ENCODE data around the gene ACAA1. TPM values are rescaled to one million over a fixed set of nuclear protein-coding genes. Genes with fewer than 3 reads are reported as not detected.

The ACAA1 gene
- total RNA-seq, 2 experiments from 2014 or later: 56.4 to 58.9 TPM

DNA sequence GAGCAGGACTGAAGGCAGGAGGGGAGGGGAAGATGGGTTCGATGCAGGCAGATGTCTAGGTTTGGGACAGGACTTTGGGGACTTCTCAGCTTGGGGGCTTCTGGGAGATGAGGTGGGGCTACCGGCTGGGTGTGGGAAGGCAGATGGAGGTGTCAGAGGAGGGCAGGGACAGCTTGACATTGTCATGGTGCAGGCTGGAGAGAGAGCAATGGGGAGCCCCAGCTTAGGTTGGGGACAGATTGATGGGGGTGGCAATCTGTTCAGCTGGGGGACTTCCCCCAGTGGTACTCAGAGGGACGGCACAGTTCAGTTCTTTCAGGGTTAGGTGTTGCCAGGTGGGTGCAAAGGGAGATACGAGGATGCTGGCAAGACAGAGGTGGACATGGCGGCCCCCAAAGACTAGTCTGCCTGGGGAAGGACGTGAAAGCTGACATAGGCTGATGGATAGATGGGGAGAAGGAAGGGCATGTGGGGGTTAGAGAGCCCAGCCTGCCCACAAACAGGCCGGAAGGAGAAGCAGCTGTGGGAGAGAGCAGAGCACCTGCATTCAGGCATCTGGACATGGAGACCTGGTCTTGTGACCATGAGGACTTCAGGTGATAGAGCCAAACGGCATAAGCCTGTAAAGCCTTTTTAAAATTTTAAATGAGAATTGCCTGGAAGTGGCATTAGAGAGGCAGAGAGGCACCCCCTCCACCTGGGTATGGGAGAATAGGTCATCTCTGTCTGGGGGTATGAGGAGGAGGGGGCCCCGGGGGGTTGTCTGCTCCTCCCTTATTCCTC, 21.1 kb downstream of the ACAA1 start:
- no peaks in the 10 kb centered on the region for H3K9me3 Mint-ChIP-seq
- H3K27ac Mint-ChIP-seq: no peak overlapping the region
- POLR2A ChIA-PET: no interaction called here

DNA sequence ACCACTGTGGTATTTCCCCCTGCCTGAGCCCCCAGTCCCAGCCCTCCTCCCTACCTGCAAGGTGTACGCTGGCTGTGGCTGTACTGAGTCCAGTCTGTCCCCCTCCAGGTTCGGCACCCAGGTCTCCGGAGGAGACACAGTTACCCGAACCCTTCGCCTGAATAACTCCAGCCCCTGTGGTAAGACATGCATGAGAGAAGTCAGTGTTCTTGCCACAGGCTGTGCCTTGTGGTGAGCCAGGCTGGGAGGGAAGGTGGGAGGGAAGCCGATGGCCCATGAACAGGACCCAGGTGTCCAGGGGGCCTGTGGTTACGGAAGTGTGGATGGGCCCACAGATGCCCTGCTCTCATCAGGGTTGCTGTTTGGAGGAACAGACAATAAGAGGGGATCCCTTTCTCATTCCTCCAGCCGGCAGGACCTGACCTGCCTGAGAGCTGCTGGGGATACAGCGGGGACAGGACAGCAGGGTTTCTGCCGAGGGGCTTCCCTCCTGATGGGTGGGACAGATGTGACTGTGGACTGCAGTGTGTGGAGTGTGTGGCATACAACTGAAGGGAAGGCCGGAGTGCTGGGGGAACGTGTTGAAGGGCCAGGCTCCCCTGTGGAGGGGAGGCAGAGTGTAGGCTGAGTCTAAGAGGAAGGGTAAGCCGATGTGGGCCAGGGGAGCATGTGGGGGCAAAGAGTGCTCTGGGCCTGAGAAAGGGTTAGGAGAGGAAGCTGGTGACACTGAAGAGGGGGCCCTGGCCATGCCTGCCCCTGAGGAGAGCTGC, 21.9 kb downstream of the ACAA1 start:
- POLR2A ChIA-PET: no interaction called here

More for the DNA sequence above, 21.1 kb downstream of the ACAA1 start:
- H3K4me1 ChIP-seq (ENCODE audit: insufficient read depth, low read length): peaks cover 6% of the 10 kb centered on the region
- H3K4me3 ChIP-seq (ENCODE audit: low read length): no peak overlapping the region
- ATAC-seq (ENCODE audit: poor library complexity) (no peak), DNase-seq (no peak)
- no peaks in the 10 kb centered on the region for H3K27me3 ChIP-seq (ENCODE audit: control insufficient read depth in 1 of 2, insufficient read depth in 2 of 2, low read length in 2 of 2)
- Mint-ChIP-seq H3K36me3 (ENCODE audit: low read depth) (peaks cover 15% of the 10 kb centered on the region), H3K27me3 (no peaks in the 10 kb centered on the region), H3K4me1 (ENCODE audit: low read depth) (peaks cover 11% of the 10 kb centered on the region), H3K4me3 (no peak overlapping the region)
- H3K9me3 ChIP-seq (ENCODE audit: control insufficient read depth in 1 of 2, insufficient read depth in 1 of 2, low read length in 2 of 2): no peaks in the 10 kb centered on the region
- TF ChIP-seq, protein P1, sequence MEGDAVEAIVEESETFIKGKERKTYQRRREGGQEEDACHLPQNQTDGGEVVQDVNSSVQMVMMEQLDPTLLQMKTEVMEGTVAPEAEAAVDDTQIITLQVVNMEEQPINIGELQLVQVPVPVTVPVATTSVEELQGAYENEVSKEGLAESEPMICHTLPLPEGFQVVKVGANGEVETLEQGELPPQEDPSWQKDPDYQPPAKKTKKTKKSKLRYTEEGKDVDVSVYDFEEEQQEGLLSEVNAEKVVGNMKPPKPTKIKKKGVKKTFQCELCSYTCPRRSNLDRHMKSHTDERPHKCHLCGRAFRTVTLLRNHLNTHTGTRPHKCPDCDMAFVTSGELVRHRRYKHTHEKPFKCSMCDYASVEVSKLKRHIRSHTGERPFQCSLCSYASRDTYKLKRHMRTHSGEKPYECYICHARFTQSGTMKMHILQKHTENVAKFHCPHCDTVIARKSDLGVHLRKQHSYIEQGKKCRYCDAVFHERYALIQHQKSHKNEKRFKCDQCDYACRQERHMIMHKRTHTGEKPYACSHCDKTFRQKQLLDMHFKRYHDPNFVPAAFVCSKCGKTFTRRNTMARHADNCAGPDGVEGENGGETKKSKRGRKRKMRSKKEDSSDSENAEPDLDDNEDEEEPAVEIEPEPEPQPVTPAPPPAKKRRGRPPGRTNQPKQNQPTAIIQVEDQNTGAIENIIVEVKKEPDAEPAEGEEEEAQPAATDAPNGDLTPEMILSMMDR (IDR thresholded peaks at IDR 0.05): no peak
- H3K27ac ChIP-seq (ENCODE audit: low read depth in 1 of 2, low read length in 2 of 2): no peak overlapping the region
- CTCF ChIA-PET: interaction anchor here (0.6 kb wide), 1 partner anchor 41 kb away, joined by 3 read pairs; no protein-coding TSS in a partner anchor
- H3K36me3 ChIP-seq (ENCODE audit: insufficient read depth, low read length): peaks cover 4% of the 10 kb centered on the region
- intact Hi-C loops (cut with DNase I, micrococcal nuclease): loop anchor here (5.0 to 10.0 kb wide), 4 partner anchors 139 to 539 kb away; partner anchors contain the start of gene XYLB (in 1 of the 2)

More for the DNA sequence above, 21.9 kb downstream of the ACAA1 start:
- Mint-ChIP-seq H3K4me1 (ENCODE audit: low read depth) (peaks cover 11% of the 10 kb centered on the region), H3K27ac (no peak overlapping the region), H3K36me3 (ENCODE audit: low read depth) (peaks cover 7% of the 10 kb centered on the region), H3K4me3 (no peak overlapping the region), H3K27me3 (no peaks in the 10 kb centered on the region), H3K9me3 (no peaks in the 10 kb centered on the region)
- TF ChIP-seq, protein P1 (IDR thresholded peaks at IDR 0.05): no peak
- H3K27me3 ChIP-seq (ENCODE audit: control insufficient read depth in 1 of 2, insufficient read depth in 2 of 2, low read length in 2 of 2): no peaks in the 10 kb centered on the region
- ATAC-seq (ENCODE audit: poor library complexity) (no peak), DNase-seq (peak in 1 of 14 experiments; percentile 31)
- intact Hi-C loops (cut with DNase I, micrococcal nuclease): loop anchor here (5.0 to 10.0 kb wide), 4 partner anchors 138 to 540 kb away; partner anchors contain the start of gene XYLB (in 1 of the 2)
- CTCF ChIA-PET: interaction anchor here (0.6 kb wide), 1 partner anchor 42 kb away, joined by 3 read pairs; no protein-coding TSS in a partner anchor
- H3K27ac ChIP-seq (ENCODE audit: low read depth in 1 of 2, low read length in 2 of 2): no peak overlapping the region
- peaks cover 6% of the 10 kb centered on the region for H3K4me1 ChIP-seq (ENCODE audit: insufficient read depth, low read length)
- H3K9me3 ChIP-seq (ENCODE audit: control insufficient read depth in 1 of 2, insufficient read depth in 1 of 2, low read length in 2 of 2): no peaks in the 10 kb centered on the region
- H3K4me3 ChIP-seq (ENCODE audit: low read length): no peak overlapping the region
- H3K36me3 ChIP-seq (ENCODE audit: insufficient read depth, low read length): peaks cover under 1% of the 10 kb centered on the region
